GM12892 (cell line): ENCODE data around the gene GSTM4.

ENCODE experiments used
- POLR2A ChIP-seq: IDR thresholded peaks from 2 replicates; pipeline ENCODE4 v1.6.1; 2011; ENCODE audit warnings: low read depth, low read length, control low read depth
- POLR2AphosphoS5 ChIP-seq: IDR thresholded peaks from 2 replicates; pipeline ENCODE4 v1.6.1; 2011; ENCODE audit warnings: low read depth, low read length, control low read depth

GRCh38 chr1:109661391-109661790 lies 5.5 kb downstream of the GSTM4 start:
- TF ChIP-seq POLR2AphosphoS5 (no peak), POLR2A (no peak)
